ENCODE data around the gene MKNK1. TPM values are rescaled to one million over a fixed set of nuclear protein-coding genes. Genes with fewer than 3 reads are reported as not detected.

MKNK1 gene
- total RNA-seq, 6 experiments from 2014 or later = 18.0 to 24.3 (median 22.3) TPM

DNA sequence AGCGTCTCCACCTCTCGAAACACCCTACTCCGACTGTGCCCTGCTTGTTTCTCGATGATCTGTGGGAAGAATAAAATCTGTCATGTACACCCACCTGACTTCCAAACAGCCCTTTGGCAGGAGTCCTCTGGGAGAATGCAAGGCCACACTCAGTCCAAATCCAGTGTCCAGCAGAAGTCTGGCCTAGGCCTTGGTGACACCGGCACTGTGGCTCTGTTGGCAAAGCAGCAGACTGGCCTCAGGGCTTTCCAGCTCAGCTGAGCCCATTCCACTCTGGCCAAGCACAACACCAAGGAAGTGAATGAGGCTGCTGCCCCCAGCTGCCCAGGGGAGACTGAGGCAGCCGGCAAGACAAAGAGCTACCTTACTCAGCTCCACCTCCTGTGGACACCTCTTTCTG, 27.5 kb downstream of the MKNK1 start:
- TF ChIP-seq, protein P1, sequence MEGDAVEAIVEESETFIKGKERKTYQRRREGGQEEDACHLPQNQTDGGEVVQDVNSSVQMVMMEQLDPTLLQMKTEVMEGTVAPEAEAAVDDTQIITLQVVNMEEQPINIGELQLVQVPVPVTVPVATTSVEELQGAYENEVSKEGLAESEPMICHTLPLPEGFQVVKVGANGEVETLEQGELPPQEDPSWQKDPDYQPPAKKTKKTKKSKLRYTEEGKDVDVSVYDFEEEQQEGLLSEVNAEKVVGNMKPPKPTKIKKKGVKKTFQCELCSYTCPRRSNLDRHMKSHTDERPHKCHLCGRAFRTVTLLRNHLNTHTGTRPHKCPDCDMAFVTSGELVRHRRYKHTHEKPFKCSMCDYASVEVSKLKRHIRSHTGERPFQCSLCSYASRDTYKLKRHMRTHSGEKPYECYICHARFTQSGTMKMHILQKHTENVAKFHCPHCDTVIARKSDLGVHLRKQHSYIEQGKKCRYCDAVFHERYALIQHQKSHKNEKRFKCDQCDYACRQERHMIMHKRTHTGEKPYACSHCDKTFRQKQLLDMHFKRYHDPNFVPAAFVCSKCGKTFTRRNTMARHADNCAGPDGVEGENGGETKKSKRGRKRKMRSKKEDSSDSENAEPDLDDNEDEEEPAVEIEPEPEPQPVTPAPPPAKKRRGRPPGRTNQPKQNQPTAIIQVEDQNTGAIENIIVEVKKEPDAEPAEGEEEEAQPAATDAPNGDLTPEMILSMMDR (IDR thresholded peaks at IDR 0.05) = no peak

DNA sequence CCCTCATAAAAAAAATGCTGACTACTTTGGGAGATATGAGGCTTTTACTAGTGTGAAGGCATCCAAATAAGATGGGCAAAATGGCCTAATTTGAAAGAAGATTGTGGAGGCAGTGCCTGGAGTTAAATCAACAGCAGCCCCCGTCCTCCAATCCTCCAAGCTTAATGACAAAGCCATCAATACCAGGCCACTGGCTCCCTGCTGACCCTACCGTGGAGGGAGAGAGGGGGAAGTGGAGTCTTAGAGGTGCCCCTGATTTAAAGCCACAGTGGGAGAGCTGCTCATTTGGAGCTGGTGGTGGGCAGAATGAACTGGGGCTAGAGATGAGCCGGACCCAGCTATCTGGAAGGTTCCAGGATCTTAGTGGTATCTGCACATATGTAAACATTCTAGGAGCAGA, 28.3 kb downstream of the MKNK1 start:
- no peaks in the 10 kb centered on the region for H3K9me3 Mint-ChIP-seq

More for the DNA sequence above, 27.5 kb downstream of the MKNK1 start:
- no peaks in the 10 kb centered on the region; the same call in 1 of the 2 replicates for H3K27me3 Mint-ChIP-seq (ENCODE audit: insufficient read depth)
- no peaks in the 10 kb centered on the region for H3K9me3 Mint-ChIP-seq
- H3K36me3 Mint-ChIP-seq (ENCODE audit: low read depth) = peaks cover 14% of the 10 kb centered on the region
- no peak for DNase-seq
- no peak overlapping the region for H3K27ac Mint-ChIP-seq
- no peak overlapping the region for H3K4me3 Mint-ChIP-seq
- H3K4me1 Mint-ChIP-seq (ENCODE audit: low read depth) = peaks cover 9% of the 10 kb centered on the region

DNA sequence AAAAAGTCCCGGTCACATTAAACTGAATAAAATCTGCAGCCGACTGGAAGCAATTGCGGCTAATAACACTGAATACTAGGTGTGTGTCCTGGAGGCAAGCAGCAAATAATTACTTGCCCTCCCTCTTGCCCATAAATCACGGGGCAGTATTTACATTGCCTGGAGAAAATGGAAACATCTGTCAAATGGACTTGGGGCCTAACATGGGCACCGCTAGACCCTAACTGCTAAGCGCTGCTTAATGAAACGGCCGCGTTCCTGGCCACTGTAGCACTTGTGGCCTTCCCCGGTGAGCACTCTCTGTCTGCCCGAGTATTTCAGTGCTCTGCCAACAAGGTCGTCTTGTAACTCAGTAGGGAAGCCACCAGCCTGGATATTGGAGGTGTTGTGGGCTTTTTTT, 28.8 kb downstream of the MKNK1 start:
- DNase-seq = no peak
- H3K36me3 Mint-ChIP-seq (ENCODE audit: low read depth) = peaks cover 6% of the 10 kb centered on the region
- TF ChIP-seq, protein P1 (IDR thresholded peaks at IDR 0.05) = no peak
- H3K4me3 Mint-ChIP-seq = no peak overlapping the region
- no peaks in the 10 kb centered on the region for H3K9me3 Mint-ChIP-seq
- H3K27me3 Mint-ChIP-seq (ENCODE audit: insufficient read depth) = no peaks in the 10 kb centered on the region; the same call in 1 of the 2 replicates
- no peak overlapping the region for H3K27ac Mint-ChIP-seq
- peaks cover under 1% of the 10 kb centered on the region; the same call in 1 of the 2 replicates for H3K4me1 Mint-ChIP-seq (ENCODE audit: low read depth)

More for the DNA sequence above, 28.3 kb downstream of the MKNK1 start:
- Mint-ChIP-seq H3K27ac (no peak overlapping the region), H3K36me3 (ENCODE audit: low read depth) (peaks cover 11% of the 10 kb centered on the region), H3K4me1 (ENCODE audit: low read depth) (peaks cover 5% of the 10 kb centered on the region), H3K27me3 (ENCODE audit: insufficient read depth) (no peaks in the 10 kb centered on the region; the same call in 1 of the 2 replicates), H3K4me3 (no peak overlapping the region)
- TF ChIP-seq, protein P1 (IDR thresholded peaks at IDR 0.05) = no peak
- DNase-seq = no peak

DNA sequence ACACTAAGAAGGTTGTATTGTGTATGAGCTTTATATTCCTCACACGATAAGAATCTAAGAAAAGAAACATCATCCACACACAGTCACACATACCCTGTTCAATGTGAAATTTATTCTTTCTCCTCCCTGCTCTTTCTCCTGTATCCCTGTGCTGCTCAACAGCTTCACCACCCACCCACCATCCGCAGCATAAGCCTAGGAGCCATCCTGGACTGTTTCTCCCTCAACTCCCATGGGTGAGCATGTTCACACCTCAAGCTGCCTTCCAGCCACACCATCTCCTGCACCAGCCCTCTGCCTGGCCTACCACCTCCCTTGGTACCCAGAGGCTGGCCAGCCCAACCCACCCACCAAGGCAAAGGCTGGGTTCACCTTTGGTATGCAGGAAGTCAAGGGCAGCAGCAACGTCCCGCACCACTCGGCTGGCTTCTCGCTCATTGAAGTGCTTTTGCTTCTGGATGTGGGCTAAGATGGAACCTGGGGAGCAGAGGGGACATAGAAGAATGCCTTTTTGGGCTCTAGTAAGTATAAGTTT, 32.3 kb downstream of the MKNK1 start:
- no peak overlapping the region for H3K27ac Mint-ChIP-seq
- no peak for DNase-seq
- TF ChIP-seq, protein P1 (IDR thresholded peaks at IDR 0.05) = no peak
- H3K4me1 Mint-ChIP-seq (ENCODE audit: low read depth) = peaks cover 14% of the 10 kb centered on the region
- H3K4me3 Mint-ChIP-seq = no peak overlapping the region
- no peaks in the 10 kb centered on the region for H3K9me3 Mint-ChIP-seq
- H3K27me3 Mint-ChIP-seq (ENCODE audit: insufficient read depth) = no peaks in the 10 kb centered on the region; the same call in 1 of the 2 replicates
- H3K36me3 Mint-ChIP-seq (ENCODE audit: low read depth) = peaks cover 11% of the 10 kb centered on the region

DNA sequence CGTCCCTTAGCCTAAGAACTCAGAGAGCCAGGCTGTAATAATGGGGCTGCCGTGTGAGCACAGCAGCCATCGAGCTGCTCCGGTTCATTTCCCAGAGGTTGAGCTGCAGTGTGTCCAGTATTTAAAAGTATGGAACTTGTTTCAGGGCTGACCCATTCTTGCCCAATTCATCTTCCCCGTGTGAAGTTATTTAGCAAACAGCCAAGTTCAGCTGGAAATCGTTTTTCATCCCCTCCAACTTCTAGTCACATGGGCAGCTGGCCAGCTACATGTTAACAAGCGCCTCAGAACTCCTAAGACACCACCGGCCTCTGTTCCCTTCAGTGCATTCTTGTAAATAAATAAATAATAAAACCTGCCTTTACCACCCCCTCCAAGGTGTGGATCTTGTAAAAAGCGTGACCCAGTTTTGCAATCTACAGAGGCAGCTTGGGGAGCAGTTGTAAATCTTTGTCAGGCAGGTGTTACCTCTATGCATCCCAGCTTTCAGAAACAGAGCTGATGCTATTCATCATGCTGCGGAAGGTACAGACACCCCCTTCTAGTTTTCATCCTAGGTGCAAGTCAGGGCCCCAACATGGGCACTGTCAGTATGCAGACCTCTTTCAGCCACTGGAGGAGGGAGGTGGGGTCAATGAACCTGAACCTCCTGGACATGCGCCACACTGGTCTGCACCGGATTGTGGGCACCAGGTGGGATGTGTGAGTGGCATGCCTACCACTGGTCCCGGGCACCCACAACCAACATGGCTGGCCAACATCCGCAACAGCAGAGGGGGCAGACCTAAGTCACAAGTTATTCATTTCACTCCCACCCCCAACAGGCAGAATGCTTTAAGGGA, 34.0 kb downstream of the MKNK1 start:
- Mint-ChIP-seq H3K4me3 (no peak overlapping the region), H3K36me3 (ENCODE audit: low read depth) (peaks cover 22% of the 10 kb centered on the region), H3K4me1 (ENCODE audit: low read depth) (peaks cover 14% of the 10 kb centered on the region), H3K27ac (no peak overlapping the region), H3K9me3 (no peaks in the 10 kb centered on the region), H3K27me3 (ENCODE audit: insufficient read depth) (no peaks in the 10 kb centered on the region)
- DNase-seq = no peak
- TF ChIP-seq, protein P1 (IDR thresholded peaks at IDR 0.05) = no peak
